A549 (cell line): ENCODE results near the gene GDAP2.

Source experiments
- EP300 ChIP-seq, 2 experiments: fragments of >200 bp; sonication (Bioruptor Twin); formaldehyde crosslinking; IDR thresholded peaks; 2 replicates in 1 of 2; 3 replicates in 1 of 2; pipeline ENCODE4 v1.6.1; 2016 to 2017
- HOXB13 ChIP-seq: fragments of 250-450 bp; sonication (Bioruptor Pico); IDR thresholded peaks from 2 replicates; pipeline ENCODE4 v1.5.0; 2020; ENCODE audit warnings: low read depth, mild to moderate bottlenecking, moderate library complexity
- KDM1A ChIP-seq: fragments of 200-600 bp; sonication (generic); IDR thresholded peaks from 2 replicates; pipeline ENCODE4 v1.6.1; 2016; ENCODE audit warnings: low read depth, mild to moderate bottlenecking
- MYC ChIP-seq: IDR thresholded peaks from 2 replicates; pipeline ENCODE4 v1.6.1; 2012; ENCODE audit warnings: mild to moderate bottlenecking, inconsistent platforms, low read length, improper control_type of control experiment, borderline replicate concordance
- POLR2A ChIP-seq: IDR thresholded peaks from 2 replicates; pipeline ENCODE4 v1.6.1; 2012; ENCODE audit warnings: mild to moderate bottlenecking, low read length
- RARB ChIP-seq: fragments of 250-450 bp; sonication (Bioruptor Pico); IDR thresholded peaks from 2 replicates; pipeline ENCODE4 v1.8.0; 2021; ENCODE audit warnings: mild to moderate bottlenecking, moderate library complexity
- SMC3 ChIP-seq: fragments of >200 bp; sonication (Bioruptor Twin); formaldehyde crosslinking; IDR thresholded peaks from 3 replicates; pipeline ENCODE4 v1.6.1; 2018; ENCODE audit warnings: inconsistent platforms
- TF ChIP-seq, protein P1 (sequence below): fragments of >200 bp; sonication (Bioruptor Twin); formaldehyde crosslinking; IDR thresholded peaks from 3 replicates; pipeline ENCODE4 v1.5.1; 2016
- TF ChIP-seq, protein P2 (sequence below): fragments of 250-450 bp; sonication (Bioruptor Pico); IDR thresholded peaks from 2 replicates; pipeline ENCODE4 v1.5.0; 2020; ENCODE audit warnings: low read depth, mild to moderate bottlenecking, moderate library complexity
- TF ChIP-seq, protein P3 (sequence below): fragments of 200-600 bp; sonication (generic); IDR thresholded peaks from 2 replicates; pipeline ENCODE4 v1.6.1; 2016; ENCODE audit warnings: antibody characterized with exemption, mild to moderate bottlenecking, moderate library complexity

DNA sequence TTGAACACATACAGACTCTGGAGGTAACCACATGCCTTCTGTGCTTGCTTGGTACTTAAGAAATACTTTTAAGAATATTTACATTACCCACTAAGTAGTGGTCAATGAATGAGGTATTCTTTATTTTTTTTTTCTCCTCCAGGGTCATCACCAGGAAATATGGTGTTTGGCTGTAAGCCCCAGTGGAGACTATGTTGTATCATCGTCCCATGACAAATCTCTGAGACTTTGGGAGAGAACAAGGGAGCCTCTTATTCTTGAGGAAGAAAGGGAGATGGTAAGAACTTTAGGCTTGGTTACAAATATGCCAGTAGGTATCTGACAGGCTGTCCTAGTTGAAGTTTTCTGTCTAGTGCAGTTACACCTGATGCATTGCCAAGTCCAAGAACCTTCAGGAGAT is 23.0 kb upstream of the GDAP2 start:
- TF ChIP-seq, protein P1, sequence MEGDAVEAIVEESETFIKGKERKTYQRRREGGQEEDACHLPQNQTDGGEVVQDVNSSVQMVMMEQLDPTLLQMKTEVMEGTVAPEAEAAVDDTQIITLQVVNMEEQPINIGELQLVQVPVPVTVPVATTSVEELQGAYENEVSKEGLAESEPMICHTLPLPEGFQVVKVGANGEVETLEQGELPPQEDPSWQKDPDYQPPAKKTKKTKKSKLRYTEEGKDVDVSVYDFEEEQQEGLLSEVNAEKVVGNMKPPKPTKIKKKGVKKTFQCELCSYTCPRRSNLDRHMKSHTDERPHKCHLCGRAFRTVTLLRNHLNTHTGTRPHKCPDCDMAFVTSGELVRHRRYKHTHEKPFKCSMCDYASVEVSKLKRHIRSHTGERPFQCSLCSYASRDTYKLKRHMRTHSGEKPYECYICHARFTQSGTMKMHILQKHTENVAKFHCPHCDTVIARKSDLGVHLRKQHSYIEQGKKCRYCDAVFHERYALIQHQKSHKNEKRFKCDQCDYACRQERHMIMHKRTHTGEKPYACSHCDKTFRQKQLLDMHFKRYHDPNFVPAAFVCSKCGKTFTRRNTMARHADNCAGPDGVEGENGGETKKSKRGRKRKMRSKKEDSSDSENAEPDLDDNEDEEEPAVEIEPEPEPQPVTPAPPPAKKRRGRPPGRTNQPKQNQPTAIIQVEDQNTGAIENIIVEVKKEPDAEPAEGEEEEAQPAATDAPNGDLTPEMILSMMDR = no peak
- TF ChIP-seq MYC (no peak), POLR2A (no peak), SMC3 (no peak), RARB (CRISPR knock-in tag) (no peak), EP300 (IDR thresholded peaks at IDR 0.05) (no peak), HOXB13 (no peak), KDM1A (no peak)
- TF ChIP-seq, protein P2, sequence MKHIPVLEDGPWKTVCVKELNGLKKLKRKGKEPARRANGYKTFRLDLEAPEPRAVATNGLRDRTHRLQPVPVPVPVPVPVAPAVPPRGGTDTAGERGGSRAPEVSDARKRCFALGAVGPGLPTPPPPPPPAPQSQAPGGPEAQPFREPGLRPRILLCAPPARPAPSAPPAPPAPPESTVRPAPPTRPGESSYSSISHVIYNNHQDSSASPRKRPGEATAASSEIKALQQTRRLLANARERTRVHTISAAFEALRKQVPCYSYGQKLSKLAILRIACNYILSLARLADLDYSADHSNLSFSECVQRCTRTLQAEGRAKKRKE (CRISPR knock-in tag) = no peak
- TF ChIP-seq, protein P3, sequence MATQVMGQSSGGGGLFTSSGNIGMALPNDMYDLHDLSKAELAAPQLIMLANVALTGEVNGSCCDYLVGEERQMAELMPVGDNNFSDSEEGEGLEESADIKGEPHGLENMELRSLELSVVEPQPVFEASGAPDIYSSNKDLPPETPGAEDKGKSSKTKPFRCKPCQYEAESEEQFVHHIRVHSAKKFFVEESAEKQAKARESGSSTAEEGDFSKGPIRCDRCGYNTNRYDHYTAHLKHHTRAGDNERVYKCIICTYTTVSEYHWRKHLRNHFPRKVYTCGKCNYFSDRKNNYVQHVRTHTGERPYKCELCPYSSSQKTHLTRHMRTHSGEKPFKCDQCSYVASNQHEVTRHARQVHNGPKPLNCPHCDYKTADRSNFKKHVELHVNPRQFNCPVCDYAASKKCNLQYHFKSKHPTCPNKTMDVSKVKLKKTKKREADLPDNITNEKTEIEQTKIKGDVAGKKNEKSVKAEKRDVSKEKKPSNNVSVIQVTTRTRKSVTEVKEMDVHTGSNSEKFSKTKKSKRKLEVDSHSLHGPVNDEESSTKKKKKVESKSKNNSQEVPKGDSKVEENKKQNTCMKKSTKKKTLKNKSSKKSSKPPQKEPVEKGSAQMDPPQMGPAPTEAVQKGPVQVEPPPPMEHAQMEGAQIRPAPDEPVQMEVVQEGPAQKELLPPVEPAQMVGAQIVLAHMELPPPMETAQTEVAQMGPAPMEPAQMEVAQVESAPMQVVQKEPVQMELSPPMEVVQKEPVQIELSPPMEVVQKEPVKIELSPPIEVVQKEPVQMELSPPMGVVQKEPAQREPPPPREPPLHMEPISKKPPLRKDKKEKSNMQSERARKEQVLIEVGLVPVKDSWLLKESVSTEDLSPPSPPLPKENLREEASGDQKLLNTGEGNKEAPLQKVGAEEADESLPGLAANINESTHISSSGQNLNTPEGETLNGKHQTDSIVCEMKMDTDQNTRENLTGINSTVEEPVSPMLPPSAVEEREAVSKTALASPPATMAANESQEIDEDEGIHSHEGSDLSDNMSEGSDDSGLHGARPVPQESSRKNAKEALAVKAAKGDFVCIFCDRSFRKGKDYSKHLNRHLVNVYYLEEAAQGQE = no peak
